Loucy (cell line): ENCODE results near the gene ADAMTS20.

Source experiments
- H2AFZ ChIP-seq: fragments of 200-600 bp; sonication (generic); 2 replicates; pipeline ENCODE4 v1.6.0; 2016; ENCODE audit warnings: antibody characterized with exemption, mild to moderate bottlenecking, low read length, moderate library complexity
- H3F3A ChIP-seq: fragments of 200-600 bp; 2 replicates; pipeline ENCODE4 v1.6.0; 2016; ENCODE audit warnings: antibody characterized with exemption, low read depth, mild to moderate bottlenecking
- H3K27me3 ChIP-seq: fragments of 200-600 bp; sonication (generic); 2 replicates; pipeline ENCODE4 v1.6.1; 2014; ENCODE audit warnings: low read length, mild to moderate bottlenecking; ENCODE audit not compliant: insufficient read depth, poor library complexity, severe bottlenecking
- H3K36me3 ChIP-seq: fragments of 200-600 bp; sonication (generic); 2 replicates; pipeline ENCODE4 v1.6.1; 2016; ENCODE audit warnings: low read length; ENCODE audit not compliant: insufficient read depth
- H3K4me1 ChIP-seq: fragments of 200-600 bp; sonication (generic); 2 replicates; pipeline ENCODE4 v1.5.1; 2014; ENCODE audit warnings: low read length, mild to moderate bottlenecking; ENCODE audit not compliant: insufficient read depth, poor library complexity, severe bottlenecking
- H3K4me2 ChIP-seq: fragments of 200-600 bp; sonication (generic); 2 replicates; pipeline ENCODE4 v1.6.0; 2014; ENCODE audit warnings: antibody characterized with exemption, low read length, low read depth, mild to moderate bottlenecking; ENCODE audit not compliant: poor library complexity, severe bottlenecking
- H3K4me3 ChIP-seq: fragments of 200-600 bp; sonication (generic); 2 replicates; pipeline ENCODE4 v1.5.1; 2014; ENCODE audit warnings: low read length, mild to moderate bottlenecking, mixed read lengths; ENCODE audit not compliant: poor library complexity, severe bottlenecking
- H3K79me2 ChIP-seq: fragments of 200-600 bp; sonication (generic); 2 replicates; pipeline ENCODE4 v1.6.1; 2014; ENCODE audit warnings: low read length; ENCODE audit not compliant: insufficient read depth
- H3K9ac ChIP-seq: fragments of 200-600 bp; sonication (generic); 2 replicates; pipeline ENCODE4 v1.6.0; 2014; ENCODE audit warnings: mild to moderate bottlenecking, low read depth, low read length, moderate library complexity; ENCODE audit not compliant: poor library complexity, severe bottlenecking
- H3K9me2 ChIP-seq: fragments of 200-600 bp; sonication (generic); replicated peaks from 2 replicates; pipeline ENCODE4 v1.6.1; 2016; ENCODE audit warnings: low read depth, low read length, mixed read lengths
- H3K9me3 ChIP-seq: fragments of 200-600 bp; sonication (generic); 2 replicates; pipeline ENCODE4 v1.6.1; 2014; ENCODE audit warnings: mild to moderate bottlenecking, antibody characterized with exemption, low read length, low read depth; ENCODE audit not compliant: insufficient read depth
- H4K20me1 ChIP-seq: fragments of 200-600 bp; sonication (generic); 2 replicates; pipeline ENCODE4 v1.6.0; 2014; ENCODE audit warnings: antibody characterized with exemption, low read length, mild to moderate bottlenecking; ENCODE audit not compliant: insufficient read depth, poor library complexity, severe bottlenecking
- EZH2phosphoT487 ChIP-seq: fragments of 200-600 bp; IDR thresholded peaks from 2 replicates; pipeline ENCODE4 v1.6.1; 2018; ENCODE audit warnings: antibody characterized with exemption, mild to moderate bottlenecking, moderate library complexity, borderline replicate concordance
- TF ChIP-seq, protein P1 (sequence below): fragments of 200-600 bp; sonication (generic); conservative IDR thresholded peaks from 2 replicates; pipeline ENCODE4 v1.5.1; 2014; ENCODE audit warnings: mild to moderate bottlenecking, antibody characterized with exemption, low read length

The ADAMTS20 gene

GRCh38 chr12:43306066-43306465, 245.9 kb downstream of the ADAMTS20 start:
- Histone ChIP-seq H3F3A (no peaks in the 10 kb centered on the region), H2AFZ (no peak overlapping the region), H4K20me1 (no peaks in the 10 kb centered on the region), H3K79me2 (no peaks in the 10 kb centered on the region), H3K9me3 (no peaks in the 10 kb centered on the region), H3K36me3 (no peaks in the 10 kb centered on the region), H3K9me2 (no peaks in the 10 kb centered on the region), H3K4me3 (no peak overlapping the region), H3K9ac (no peak overlapping the region), H3K27me3 (no peaks in the 10 kb centered on the region), H3K4me2 (no peak overlapping the region), H3K4me1 (no peaks in the 10 kb centered on the region)
- TF ChIP-seq, protein P1, sequence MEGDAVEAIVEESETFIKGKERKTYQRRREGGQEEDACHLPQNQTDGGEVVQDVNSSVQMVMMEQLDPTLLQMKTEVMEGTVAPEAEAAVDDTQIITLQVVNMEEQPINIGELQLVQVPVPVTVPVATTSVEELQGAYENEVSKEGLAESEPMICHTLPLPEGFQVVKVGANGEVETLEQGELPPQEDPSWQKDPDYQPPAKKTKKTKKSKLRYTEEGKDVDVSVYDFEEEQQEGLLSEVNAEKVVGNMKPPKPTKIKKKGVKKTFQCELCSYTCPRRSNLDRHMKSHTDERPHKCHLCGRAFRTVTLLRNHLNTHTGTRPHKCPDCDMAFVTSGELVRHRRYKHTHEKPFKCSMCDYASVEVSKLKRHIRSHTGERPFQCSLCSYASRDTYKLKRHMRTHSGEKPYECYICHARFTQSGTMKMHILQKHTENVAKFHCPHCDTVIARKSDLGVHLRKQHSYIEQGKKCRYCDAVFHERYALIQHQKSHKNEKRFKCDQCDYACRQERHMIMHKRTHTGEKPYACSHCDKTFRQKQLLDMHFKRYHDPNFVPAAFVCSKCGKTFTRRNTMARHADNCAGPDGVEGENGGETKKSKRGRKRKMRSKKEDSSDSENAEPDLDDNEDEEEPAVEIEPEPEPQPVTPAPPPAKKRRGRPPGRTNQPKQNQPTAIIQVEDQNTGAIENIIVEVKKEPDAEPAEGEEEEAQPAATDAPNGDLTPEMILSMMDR: no peak
- TF ChIP-seq EZH2phosphoT487: no peak

DNA sequence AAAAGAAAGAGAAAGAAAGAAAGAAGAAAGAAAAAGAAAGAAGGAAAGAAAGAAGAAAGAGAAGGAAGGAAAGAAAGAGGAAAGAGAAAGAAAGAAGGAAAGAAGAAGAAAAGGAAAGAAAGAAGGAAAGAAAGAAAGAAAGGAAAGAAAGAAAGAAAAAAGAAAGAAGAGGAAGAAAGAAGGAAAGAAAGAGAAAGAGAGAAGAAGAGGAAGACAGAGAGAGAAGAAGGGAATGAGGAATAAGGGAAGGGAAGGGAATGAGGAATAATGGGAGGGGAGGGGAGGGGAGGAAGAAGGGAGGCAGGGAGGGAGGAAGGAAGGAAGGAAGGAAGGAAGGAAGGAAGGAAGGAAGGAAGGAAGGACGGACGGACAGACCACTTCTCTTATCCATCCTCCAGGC, 246.9 kb downstream of the ADAMTS20 start:
- no peak for TF ChIP-seq EZH2phosphoT487
- TF ChIP-seq, protein P1: no peak

More for the DNA sequence above, 246.9 kb downstream of the ADAMTS20 start:
- H3K9me2 ChIP-seq: no peaks in the 10 kb centered on the region
- no peaks in the 10 kb centered on the region for H3K79me2 ChIP-seq
- no peaks in the 10 kb centered on the region for H3F3A ChIP-seq
- H3K27me3 ChIP-seq: no peaks in the 10 kb centered on the region
- H4K20me1 ChIP-seq: no peaks in the 10 kb centered on the region
- H3K4me3 ChIP-seq: no peak overlapping the region
- no peak overlapping the region for H3K4me2 ChIP-seq
- H3K9ac ChIP-seq: no peak overlapping the region
- no peaks in the 10 kb centered on the region for H3K4me1 ChIP-seq
- no peak overlapping the region for H2AFZ ChIP-seq
- H3K36me3 ChIP-seq: no peaks in the 10 kb centered on the region
- H3K9me3 ChIP-seq: no peaks in the 10 kb centered on the region
